Activated gamma-delta T cell (primary cell): Measurements from ENCODE around the gene FAM78B.

Experiments used
- DNase-seq: peaks from one replicate; lab custom pipeline; 2025; lab: John Stamatoyannopoulos, UW

The FAM78B gene

DNA sequence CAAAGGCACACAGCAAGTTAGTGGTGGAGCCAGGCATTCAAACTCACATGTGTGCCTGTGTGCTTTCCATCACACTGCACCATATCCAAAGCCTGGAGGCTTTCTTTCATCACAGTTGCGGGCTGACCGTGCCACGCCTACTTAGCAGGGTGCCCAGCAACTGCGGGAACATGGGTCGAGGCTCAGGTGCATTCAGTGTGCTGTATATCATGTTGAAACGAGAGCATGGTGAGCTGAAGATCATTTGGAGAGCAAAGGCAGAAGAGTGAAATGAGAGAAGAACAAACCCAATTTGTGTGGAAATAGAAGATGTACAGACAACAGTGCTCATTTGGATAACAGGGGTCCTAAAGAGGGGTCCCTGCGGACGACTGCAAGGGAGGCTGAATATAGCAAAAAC, 46.5 kb downstream of the FAM78B start:
- no peak for DNase-seq

GRCh38 chr1:166119471-166119965, 47.3 kb downstream of the FAM78B start:
- DNase-seq: no peak

DNA sequence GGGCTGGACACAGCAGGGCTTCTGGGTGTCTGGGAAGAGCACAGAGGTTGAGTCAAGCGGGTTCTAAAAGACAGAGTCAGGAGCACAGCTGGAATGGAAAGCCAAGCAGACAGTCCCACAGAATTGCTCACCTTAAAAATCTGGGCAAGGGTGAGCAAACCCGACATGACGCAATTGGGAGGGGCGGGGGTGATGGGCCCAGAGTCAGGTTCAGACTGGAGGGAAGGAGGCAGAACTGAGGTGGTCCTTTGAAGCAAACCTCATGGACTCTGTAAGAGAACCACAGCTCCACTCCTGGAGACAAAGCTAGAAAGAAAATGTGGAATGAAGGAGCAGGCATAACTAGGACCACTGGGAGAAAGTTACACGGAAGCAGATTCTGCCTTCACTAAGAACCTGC, 49.0 kb downstream of the FAM78B start:
- no peak for DNase-seq

DNA sequence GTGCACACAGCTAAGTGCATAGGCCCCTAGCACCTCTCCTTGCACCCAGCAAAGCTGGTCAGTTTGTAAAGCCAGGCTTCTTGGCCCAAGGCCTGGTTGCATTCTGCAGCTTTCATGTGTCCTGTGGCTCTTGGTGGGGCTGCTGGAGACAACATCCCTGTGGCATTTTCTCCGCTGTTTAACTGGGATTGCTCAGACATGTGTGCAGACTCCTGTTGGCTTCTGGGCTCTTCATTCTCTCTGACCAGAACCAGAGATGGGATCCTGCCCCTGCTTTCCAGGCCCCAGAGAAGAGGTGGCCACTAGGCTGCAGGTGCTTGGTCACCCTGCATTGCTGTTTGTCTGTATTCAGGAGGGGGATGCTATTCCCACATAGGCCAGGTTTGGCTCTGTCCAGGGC, 50.8 kb downstream of the FAM78B start:
- no peak for DNase-seq

DNA sequence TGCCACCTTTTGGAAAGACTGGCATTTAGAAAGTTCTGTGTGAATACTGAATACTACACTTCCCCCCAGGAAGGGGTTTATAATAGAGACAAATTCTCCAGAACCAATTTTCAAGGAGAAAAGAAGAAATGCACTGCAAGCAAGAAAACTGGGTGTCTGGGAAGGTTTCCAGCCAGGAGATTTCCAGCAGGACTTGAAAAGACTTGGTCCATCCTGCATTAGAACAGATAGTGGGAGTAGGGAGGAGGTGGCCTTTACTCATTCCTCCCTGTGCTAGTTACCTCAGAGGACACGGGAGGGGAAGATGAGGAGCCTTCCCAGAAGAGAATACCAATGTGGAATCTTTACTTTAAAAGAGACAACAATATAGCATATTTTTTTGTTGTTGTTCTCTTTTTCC, 52.4 kb downstream of the FAM78B start:
- DNase-seq: no peak

GRCh38 chr1:166113630-166114029, 53.2 kb downstream of the FAM78B start:
- no peak for DNase-seq

DNA sequence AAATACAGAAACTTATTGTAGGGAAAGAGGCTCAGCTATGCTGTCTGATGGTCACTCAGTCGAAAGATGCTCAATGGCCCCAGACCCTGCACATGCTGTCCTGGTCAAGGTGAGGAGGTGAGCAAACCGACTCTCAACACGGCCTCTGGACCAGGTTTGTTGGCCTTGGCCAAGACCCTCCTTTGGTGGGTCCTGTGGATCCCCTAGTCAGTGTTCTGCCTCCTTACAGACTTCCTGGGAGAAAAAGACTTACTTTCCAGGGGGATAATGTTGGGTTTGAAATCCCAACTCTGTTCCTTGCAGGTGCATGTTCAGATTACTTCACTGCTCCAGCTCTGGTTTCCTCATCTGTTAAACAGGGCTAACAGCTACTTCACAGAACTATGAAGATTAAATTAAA, 53.8 kb downstream of the FAM78B start:
- no peak for DNase-seq

- no peak for DNase-seq
Observed at GRCh38 chr1:166112425-166112824, 54.4 kb downstream of the FAM78B start.

DNA sequence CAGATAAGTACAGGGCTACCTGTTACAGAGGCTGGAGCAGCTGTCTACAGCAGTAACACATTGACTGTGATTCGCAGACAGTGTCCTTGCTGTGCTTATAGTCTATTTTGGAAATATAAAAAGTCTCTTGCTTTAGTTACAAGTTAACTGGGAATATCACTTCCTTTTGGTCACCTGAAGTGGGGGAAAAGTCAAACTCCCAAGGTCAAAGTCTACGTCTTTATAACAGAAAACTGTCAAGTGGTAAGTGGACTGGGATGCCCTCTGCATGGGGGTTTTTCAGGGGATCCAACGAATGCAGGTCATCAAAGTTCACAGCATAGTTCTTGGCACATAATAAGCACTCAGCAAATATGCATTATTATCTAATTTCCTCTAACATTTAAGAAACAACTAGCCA, 55.4 kb downstream of the FAM78B start:
- DNase-seq: no peak

GRCh38 chr1:166090244-166090643, 76.6 kb downstream of the FAM78B start:
- no peak for DNase-seq

DNA sequence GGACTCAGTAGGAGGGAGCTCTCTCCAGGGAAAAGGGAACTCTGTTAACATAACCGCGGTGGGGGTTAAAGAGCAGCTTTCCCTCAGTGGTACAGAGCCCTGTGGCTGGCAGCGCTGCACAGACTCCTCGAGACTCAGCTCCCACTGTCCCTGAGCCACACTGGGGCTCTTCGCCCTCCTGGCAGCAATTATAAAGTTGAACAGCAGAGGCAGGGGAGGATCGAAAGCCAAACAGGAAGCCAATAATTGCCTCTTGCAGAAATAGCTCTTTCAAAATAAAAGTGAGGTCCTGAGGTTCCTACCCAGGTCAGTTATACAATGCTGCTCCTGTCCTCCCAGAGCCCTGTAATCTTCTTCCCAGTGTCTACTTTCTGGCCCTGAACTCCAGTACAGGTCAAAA, 77.0 kb downstream of the FAM78B start:
- no peak for DNase-seq

GRCh38 chr1:166088572-166088955, 78.2 kb downstream of the FAM78B start:
- no peak for DNase-seq

GRCh38 chr1:166087734-166088571, 78.8 kb downstream of the FAM78B start:
- DNase-seq: no peak

DNA sequence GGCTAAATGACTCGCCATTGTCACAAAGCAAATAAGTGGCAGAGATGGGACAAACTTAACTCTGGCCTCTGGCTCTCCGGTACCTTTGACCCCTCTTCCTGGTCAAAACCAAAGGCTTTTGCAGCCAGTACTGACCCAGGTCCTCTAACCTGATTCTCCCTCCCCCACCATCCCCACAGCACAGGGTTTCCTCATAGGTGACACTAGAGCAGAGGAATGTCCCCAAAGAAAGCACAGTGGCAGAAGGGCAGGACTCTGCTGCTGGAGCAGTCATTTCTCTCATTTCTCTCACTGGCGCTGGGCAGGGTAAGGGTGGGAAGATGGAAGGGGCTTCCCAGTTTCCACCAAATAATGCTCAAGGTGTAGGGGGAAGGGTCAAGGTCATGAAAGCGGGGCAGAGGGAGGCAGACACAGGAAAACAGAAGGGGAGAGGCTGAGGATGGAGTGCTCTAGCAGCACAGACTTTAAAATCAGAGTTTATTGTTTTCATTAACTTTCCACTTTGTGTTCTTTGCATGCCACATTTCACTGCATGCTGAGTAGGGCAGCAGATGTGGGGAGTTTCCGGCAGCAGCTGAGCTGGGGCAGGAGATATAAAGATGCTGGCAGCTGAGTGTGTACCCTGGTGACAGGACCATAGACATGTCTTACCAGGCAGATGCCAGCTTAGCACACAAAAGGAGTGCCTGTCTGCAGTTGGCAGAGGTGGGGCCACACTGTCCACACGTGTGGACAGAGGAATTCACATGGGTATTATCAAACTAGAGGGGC, 80.5 kb downstream of the FAM78B start:
- DNase-seq: no peak

- no peak for DNase-seq
Observed at GRCh38 chr1:166084613-166085012, 82.2 kb downstream of the FAM78B start.

GRCh38 chr1:166083887-166084286, 82.9 kb downstream of the FAM78B start:
- no peak for DNase-seq

DNA sequence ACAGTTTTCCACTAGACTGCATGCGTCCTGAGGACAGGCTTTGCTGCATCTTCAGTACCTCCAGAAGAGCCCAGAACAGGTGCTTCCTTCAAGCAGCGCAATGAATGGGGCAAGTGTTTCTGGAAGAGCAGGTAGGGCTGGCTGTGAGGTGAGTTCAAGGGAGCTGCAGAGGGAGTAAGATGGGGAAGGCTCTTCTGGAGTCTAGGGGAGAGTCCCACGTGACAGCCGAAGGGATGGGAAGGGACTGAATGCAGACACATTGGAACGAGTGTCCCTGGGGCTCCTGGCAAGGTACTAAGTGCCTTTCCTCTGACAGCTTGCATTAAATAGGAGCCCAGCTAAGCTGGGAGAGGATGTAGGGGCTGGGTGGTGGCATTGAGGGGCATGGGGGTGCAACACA, 84.2 kb downstream of the FAM78B start:
- DNase-seq: no peak

DNA sequence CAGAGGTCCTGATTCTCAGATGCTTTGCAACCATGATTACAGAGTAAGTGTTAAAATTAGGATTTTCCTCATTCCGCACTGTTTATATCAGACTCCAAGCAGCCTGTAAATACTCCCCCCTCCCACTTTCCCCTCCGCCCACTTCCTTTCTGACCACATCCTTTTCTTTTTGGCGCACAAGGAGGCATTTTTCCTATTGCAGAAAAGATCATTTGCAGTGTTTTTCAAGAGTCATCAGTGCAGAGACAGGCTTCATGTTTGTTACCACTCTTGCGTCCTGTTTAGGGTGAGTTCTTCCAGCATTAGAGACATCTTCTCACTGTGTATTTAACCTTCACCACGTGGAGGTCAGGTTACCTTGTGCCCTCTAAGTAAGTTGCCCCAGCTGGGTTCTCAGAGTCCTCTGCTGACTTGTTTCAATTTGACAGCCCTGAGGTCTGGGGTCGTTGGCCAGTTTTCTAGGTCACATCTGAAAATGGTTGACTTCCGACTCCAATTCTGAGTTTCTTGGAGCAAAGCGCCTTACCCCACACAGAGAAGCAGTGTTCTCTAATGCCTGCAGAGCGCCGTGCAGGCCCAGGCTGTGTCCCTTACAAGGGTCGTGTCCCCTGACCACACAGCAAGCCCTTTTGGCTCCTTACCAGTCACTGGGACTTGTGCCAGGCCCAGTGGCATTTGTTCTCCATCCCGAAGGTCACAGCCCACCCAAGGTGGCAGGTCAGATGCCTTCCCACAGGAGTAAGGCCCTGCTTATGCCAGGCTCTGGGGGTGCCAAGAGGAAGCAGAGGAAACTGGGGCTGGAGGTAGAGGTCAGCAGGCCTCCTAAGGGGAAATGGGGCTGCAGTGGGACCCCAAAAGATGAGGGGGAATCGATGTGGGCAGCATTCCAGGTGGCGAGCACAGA, 85.6 kb downstream of the FAM78B start:
- no peak for DNase-seq

DNA sequence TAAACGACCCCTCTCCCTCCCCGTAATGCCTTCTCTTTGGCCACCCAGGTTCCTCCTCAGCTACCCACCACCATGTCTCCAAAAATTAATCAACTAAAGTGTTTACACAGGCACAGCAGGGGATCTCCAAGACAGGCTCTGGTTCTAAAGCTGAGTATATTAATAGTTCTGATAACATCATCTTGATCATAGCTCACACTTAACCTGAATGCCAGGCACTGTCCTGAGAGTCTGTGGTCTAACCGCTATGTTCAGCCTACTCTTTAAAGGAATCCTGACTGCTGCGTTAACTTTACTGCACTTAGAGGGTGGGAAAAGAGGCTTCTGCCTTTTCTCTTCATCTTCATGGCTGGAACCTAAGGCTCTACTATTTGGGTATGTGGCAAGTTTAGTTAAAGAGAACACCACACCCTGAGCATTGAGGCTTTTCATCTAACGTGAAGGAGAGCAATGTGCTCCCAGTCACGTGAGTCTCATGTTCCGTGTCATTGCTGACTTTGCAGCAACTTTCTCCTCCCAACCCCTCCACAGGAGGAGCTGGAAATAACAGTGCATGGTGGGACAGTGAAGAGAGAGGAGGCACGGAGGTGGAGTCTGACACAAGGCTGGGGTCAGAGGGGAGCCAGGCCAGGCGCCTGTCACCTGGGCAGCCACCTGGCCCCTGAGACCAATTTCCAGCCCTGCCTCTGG, 86.4 kb downstream of the FAM78B start:
- DNase-seq: no peak

- no peak for DNase-seq
Observed at GRCh38 chr1:166079276-166079675, 87.5 kb downstream of the FAM78B start.

DNA sequence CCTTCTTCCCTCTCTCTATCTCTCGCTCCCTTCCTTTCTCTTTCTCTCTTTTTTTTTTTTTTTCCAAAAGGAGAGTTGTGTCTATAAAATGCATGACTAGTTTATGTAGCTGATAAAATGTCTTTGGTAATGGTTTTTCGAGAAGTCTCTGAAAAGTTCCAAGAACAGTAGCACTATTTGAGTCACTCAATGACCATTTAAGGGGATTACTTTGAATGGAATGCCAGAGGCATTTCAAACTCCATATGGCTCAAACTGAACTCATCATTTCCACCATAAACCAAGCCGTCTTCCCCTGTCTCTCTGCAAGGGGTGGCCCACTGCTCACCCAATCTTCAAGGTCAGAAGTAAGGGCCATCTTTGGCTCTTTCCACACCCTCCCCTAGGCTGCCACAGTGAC, 93.3 kb downstream of the FAM78B start:
- DNase-seq: no peak

DNA sequence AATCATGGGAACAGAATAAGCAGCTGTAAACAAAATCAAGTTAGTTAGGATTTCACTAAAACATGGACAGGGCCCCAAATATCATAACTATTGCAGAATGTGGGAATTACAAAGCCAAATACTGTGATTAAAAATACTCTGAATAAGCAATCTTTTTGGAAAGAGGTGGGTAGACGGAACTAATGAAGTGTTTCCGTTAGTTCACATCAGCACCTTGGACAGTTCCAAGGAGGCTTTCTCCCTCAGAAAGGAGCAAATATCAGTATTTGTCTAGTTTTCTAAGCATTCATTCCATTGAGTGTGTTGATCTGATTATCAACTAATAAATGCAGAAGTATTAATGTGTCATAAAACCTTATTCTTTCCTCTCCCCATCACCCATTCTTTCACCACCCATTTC, 97.4 kb downstream of the FAM78B start:
- no peak for DNase-seq
